Stimulated activated CD8-positive, alpha-beta memory T cell treated with anti-CD3 and anti-CD28 coated beads, Interleukin-12 subunit alpha, Interleukin-12 subunit beta, amount 100 ng/mL, for 1 hour (primary cell): ENCODE measurements around the gene MTAP.

Experiments
- DNase-seq: peaks from one replicate; pipeline ENCODE4 v3.0.0-alpha.2; 2020; ENCODE audit warnings: low read depth

MTAP gene

DNA sequence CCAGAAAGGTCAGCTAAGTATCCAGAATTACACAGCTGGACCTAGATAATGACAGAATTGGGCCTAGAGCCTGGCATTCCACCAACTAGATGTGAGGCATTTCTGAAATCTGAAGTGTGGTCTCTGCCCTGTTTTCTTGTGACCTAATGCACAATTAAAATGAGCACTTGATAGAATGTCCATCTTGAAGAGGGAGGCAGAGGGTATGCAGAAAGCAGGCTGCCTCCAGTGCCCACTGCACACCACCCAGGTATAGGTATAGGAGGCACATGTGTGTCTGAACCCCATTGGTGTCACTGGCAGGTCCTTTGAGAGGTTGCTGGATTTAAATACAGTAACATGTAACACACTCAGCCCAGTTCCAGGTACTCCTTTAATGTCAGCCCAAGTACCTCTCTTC lies 2.4 kb downstream of the MTAP start:
- no peak for DNase-seq

DNA sequence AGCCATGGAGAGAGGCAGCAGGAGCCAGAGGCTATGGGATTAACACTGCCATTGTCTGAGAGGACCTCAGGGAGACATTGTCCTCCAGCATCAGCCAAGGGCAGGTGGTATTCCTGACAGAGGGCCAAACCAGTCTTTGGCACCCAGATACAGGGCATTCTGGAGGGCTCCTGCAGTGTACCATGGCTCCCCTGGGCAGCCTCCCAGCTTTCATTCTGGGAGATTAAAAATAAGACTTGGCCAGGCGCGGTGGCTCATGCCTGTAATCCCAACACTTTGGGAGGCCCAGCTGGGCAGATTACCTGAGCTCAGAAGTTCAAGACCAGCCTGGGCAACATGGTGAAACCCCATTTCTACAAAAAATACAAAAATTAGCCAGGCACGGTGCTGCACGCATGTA lies 4.2 kb downstream of the MTAP start:
- no peak for DNase-seq

DNA sequence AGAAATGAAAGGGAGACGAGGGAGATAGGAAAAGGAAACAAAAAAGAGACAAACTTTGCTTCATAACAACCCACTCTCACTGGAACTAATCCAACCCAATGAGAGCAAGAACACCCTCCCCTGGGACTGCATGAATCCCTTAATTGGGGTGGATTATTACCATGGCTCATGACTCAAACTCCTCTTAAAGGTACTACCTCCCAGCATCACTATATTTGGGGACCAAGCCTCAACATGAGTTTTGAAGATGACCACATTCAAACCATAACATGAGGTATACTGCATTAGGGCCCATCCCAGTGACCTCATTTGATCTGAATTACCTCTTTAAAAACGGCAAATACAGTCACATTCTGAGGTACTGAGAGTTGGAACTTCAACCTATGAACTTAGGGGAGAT lies 8.0 kb downstream of the MTAP start:
- no peak for DNase-seq

DNA sequence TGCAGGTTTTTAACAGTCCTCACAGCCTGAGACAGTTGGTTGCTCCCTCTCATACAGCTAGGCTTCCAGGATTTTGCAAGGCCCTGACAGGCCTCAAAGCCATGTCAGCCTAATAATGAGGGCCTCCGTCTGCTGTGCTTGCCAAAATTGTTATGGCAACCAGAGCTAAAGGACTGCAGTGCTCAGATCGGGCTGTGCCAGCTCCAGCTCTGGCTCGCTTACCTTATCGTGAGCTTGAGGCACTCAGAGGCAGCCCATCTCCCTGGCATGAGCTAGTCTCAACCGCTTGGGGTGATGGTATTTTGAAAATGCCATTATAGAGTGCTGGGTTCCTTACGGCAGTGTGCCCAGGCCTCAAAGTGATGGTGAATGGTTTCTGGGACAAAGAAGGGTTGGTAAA lies 8.4 kb downstream of the MTAP start:
- no peak for DNase-seq

DNA sequence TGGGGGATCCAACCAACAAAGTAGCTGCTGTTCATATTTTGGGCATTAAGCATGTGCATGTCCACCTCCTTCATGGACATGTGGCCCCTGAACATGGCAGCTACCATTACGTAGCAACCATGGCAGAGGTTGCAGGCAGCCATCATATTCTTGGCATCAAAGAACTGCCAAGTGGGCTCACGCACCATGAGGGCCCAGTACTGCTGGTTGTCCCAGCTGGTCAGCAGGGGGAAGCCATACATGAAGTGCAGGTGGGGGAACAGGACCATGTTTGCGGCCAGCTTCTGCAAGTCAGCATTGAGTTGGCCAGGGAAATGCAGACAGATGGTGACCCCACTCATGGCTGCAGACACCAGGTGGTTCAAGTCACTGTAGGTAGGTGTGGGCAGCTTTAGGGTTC lies 9.5 kb downstream of the MTAP start:
- no peak for DNase-seq

DNA sequence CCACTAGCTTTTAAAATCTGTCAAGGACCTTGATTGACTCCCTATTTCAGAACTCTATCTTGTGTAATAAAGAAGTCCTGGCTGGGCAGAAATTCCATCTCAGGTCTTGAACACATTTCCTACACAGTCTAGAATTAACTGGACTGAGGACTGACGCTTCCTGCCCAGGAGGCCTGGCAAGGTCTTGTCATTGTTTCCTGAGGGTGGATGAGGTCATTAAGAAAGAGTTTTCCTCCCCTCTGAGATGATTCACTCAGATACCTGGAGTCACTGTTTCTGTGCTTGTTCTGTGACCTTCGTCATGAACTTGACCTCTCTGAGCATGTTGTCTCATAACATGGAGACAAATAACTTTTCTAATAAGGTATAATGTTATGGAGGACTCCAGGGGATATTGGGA lies 10.0 kb downstream of the MTAP start:
- DNase-seq: no peak

DNA sequence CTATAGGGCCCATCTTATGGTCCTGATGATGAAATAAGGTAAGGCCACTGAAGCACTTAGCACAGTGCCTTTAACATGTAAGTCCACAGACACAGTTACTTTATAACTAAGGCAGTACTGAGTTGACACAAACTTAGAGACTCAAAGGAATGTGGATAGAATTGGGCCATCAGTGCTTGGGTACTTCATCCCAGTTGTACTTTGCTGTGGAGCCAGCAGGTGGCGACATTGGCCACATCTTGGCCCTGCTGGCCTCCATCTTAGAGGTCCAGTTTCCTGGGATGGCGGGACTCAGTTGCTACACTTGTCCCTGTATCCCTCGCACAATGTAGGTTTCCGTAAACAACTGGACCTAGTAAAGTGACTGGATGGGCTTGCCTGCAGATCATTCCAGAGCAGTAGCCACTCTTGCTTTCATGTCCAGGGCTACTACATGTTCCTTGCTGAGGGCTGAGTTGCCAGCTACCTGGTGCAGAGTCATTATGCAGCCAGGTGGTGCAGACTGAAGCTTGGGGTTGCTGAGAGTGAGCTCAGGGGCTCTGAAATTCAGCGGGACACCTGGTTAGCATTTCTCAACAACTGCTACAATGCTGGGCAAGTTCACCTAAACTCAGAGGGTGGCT lies 10.6 kb downstream of the MTAP start:
- DNase-seq: peak; percentile 43

DNA sequence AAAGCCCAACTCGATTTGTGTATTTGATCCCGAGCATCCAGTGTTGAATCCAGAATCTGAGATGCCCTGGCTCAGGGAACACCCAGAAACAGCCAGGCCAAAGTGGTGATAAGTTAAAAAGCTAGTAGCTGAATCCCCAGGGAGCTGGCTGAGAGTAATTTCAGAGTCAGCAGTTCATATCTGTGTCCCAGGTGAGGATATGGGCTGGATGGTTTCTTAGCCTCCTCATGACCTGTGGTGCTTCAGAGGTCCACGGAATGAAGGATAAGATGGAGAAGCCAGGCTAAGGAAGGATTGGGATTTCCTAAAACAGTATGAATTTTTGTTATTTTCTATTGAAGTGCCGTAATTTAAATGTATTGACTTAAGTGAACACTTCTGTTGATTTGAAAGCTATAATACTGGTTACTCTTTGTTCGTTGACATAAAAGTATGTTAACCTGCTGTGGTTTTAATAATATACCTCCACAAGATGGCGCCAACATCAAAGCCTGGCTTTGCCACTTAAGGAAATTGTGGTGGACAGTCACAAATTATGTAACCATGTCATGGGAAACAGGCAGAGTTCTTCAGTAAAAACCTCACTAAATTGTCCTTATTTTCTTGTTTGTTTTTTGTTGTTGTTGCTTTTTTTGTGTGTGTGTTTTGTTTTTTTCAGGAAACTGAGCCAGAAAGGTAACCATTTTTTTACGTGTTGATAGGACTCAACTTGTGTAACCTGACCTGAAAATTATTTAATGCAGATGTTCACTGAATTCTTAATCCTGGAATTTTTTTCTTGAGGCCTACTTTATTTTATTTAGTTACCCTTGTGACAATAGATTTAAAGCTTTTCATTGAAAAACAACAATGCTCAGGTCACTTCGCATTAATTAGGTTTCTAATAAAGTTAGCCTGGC lies 11.4 kb downstream of the MTAP start:
- peak; percentile 45 for DNase-seq

DNA sequence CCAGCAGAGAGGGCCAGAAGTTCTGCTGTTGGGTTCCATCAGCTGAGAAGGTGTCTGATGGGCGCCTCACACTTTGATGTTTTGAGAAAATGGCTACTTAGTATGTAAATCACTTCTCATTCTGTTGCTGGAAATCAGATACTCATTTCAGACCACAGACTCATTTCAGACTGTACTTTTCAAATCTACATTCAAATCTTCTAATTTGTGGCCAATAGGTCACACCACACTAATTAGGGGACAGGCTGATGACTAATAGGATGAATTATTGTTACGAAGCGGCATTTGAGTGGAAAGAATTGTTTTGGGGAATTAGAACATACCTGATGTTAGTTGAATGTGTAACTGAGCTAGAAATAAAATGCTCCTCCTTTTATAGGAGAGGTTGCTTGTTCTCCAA lies 13.2 kb downstream of the MTAP start:
- DNase-seq: no peak

DNA sequence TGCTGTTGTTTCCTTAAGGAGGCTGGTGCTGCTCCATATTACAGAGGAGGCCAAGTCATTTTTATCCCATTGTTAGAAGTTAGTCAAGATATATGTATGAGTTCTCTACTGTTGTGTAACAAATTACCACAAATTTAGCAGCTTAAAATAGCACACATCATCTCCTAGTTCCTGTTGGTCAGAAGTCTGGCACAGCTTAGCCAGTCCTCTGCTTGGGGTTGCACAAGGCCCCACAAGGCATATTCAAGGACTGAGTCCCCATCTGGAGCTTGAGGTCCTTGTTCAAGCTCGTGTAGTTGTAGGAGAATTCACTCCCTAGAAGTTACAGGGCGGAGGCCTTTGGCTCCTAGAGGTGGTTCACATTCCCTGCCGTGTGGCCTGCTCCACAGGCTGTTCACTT lies 14.7 kb downstream of the MTAP start:
- DNase-seq: no peak

DNA sequence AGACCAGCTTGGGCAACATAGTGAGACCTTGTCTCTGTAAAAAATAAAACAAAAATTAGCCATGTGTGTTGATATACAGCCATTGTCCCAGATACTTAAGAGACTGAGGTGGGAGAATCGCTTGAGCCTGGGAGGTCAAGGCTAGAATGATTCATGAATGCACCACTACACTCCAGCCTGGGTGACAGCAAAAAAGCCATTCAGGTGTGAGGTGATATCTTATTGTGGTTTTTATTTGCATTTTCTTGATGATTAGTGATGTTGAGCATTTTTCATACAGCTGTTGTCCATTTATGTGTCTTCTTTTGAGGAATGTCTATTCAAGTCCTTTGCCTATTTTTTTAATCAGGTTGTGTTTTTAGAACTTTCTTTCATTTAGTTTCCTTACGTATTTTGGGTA lies 23.2 kb downstream of the MTAP start:
- no peak for DNase-seq

DNA sequence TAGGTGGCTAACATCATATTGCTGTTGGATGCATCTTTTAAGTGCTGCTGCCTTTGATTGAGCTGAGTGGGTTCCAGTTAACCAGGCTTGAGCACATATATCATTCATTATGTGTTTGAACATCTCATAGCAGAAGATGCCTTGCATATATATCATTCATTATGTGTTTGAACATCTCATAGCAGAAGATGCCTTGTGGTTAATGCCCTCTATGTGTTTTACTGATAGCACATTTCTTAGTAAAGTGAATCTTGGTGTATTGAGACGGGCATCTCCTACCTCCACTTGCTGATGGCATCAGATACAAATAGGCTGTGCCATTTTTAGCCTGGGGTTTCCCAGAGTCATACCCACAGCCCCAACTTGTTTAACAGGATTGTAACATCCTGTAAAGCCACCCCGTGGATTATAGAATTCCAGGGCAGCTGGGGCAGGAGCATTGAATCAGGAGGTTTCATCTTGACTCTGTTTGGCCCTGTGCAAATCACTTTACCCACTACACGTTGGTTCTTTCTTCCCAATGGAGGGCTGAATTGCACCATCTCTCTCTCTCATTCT lies 26.5 kb downstream of the MTAP start:
- DNase-seq: no peak

DNA sequence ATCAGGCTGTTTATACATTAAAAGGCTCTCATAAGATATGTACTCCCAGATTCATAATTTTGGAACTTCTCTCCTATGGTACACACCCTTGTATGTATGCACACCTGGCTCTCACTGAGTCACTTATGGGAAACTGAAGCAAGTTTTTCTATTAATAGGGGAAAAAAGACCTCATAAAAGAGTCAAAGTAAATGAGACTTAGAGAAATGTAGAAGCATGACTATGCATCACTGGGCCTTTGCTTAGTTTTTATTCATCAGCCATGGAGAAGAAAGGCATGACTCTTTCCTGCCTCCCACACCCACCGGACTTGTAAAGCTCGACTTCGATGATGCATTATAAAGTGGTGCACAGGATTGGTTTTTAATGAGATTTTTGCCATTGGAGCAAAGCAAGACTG lies 28.2 kb downstream of the MTAP start:
- no peak for DNase-seq

DNA sequence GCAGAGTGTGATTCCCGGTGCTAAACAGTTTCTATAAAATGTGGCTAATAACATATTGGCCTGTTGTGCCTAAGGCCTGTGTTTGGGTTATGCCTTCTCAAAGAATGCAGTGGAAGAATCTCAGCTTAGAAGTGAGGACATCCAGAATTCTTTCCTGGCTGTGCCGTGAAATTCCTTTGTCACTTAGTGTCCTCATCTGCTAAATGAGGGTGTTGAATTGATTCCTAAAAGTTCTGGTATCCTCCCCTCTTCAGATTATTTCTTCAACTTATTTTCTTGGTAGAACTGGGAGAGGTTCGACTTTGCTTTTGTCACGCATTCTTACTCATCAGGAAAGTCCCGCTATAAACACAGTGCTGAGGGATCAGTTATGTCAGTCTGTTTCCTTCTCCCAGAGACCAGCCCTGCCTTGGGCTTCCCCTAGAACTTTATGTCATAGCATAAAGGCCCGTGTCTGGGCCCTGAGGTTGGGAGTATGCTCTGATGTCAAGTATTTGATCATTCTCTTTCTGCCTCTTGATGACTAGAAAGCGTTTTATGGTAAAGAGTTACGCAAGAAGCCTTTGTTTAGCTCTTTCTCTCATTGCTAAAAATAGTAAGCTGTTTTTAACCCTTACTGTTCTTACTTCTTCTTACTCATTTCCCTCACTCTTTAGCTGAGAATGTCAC lies 29.5 kb downstream of the MTAP start:
- no peak for DNase-seq

DNA sequence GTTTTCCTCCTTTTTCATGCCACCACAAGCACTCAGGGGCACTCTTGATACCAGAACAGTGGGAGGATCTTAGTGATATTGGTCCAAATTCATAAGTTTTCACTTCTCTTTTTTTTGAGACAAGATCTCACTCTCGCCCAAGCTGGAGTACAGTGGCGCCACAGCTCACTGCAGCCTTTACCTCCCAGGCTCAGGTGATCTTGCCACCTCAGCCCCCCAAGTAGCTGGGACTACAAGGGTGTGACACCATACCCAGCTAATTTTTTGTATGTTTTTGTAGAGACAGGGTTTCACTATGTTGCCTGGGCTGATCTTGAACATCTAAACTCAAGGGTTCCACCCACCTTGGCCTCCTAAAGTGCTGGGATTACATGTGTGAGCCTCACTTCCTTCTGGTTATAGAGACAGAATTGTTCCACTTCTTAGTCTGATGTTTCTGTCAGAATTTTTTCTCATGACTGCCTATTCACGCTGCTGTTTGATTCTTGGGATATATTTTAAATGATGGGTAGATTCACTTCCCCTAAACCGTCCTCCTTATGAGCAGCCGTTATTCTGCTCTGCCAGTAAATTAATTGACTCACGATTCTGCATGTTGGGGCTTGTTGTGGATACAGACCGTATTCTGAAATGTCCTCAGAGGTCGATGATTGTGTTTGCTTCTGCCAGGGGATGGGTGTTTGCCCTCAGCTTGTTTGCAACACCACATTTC lies 30.8 kb downstream of the MTAP start:
- no peak for DNase-seq

DNA sequence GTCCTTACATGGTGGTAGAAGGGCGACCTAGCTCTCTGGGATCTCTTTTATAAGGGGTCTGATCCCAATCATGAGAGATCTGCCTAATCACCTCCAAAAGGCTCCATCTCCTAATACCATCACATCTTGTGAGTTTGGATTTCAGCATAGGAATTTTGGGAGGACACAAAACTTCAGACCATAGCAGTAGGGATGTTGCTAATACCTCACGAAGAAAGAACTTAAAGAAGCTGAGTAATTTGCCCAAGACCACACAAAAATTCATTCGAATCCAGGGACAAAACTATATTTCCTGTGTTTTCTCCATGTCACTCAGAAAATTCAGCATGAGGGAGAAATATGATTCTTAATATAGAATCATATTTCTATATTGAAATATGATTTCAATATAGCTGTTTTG lies 32.7 kb downstream of the MTAP start:
- DNase-seq: no peak

DNA sequence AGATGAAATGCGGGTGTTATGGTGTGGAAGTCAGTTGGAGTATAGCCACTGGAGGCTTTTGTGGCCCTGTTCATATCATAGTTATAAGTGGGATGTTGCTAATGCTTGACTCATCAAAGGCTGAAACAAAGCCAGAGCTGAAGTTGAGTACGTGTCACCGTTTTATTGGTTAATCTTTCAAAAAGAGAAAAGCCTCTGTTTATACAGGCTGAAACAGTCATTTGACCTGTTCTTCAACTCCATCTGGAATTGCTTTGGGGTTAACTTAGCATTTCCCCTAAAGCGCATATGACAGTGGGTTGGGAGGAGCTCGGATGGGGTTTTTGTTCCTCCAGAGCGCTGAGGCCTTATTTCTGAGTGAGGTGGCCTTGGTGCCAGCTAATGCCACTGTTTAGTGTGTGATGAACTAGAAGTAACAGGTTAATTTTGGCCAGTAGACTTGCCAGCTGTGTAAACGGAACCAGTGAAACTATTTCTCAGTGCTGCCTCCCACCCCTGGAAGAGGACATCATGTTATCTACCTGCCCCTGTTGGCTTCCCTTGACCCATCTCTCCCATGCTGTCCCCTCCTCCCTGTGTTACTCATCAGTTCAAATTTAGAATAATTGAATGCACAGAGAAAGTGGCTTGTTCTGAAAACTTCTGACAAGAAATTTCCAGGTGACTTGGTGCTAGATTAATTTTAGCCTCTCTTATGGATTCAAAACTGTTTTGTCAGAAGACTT lies 34.2 kb downstream of the MTAP start:
- DNase-seq: no peak

DNA sequence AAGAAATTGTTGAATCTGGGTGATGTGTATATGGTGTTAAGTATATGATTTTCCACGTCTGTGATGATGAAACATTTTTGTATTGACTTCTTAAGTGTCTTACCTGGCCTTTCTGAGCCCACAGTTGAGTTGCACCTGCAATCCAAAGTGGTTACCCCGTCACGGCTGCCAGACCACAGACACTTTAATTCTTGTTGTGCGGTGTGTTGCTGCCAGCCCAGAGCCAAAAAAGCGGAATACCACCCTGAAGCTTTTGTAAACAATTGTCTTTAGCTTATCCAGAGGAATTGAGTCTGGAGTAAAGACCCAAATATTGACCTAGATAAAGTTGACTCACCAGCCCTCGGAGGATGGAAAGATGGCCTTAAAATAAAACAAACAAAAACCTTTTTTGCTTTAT lies 35.1 kb downstream of the MTAP start:
- DNase-seq: no peak

DNA sequence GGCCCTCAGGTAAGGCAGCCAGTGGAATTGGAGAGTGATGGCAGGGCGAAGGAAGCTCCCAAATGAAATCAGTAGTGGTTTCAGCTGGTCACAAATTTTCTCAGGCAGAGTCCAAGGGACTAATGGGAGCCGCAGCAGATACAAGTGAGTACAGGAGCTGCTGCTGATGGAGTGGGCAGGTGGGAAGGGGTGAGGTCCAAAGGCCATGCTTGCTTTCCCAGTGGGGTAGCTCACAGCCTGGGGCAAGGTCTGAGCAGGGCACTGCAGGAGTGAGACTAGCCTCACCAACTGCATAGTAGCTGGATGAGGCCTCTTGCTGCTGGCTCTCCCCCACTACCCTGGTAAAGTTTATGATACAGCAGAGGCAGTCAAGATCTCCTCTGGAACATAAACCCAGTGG lies 38.2 kb downstream of the MTAP start:
- no peak for DNase-seq

DNA sequence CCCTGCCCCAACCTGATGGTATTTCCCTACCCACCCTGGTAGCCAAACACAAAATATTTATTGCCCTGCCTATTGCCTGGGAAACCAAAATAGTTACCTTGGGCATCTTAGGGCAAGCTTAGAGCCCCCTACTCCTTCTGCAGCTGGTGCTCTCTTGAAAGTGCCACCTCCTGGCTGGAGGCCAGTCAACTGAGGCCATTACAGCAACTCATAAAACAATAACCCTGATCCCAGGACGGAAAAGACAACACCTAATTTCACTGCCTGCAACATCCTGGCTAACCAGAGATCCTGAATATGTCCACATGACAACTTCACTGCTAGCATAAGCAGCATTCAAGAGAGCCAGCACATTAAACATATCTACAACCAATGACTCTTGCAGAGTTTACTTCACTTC lies 38.7 kb downstream of the MTAP start:
- no peak for DNase-seq

DNA sequence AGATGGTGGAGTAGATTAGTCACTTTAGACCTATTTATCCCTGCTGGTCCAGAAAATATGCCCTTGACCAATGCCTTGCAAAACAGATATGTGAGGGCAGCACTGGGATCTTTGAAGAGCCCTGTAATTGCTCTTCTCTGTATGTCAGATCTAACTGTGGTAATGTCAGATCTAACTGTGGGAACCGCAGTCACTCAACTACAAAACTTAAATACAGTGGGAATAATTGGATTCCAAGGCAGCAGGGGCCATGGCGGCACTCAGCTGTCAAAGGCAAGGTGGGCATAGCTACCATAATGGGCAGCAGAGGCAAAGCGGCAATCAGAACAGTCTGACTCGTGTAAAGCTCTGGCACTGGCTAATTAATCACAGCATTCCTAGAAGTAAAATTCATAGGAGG lies 46.2 kb downstream of the MTAP start:
- no peak for DNase-seq

DNA sequence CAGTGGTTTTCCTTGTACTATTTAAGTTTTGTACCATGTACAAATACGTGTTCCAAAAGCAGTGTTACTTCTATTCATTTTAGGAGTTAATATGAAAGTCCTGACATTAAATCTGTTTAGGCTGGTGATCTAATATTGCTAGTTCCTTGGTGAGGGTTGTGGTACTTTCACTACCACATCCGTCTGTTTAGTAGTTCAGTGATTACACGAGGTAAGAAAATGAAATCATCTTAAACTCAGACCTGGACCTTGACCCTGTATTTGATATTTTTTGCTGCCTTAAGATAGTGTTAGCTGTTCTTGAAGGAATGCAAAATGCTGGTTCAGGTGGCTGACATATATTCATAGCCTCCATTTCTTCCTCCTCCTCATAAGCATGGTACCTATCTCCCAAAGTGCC lies 50.3 kb downstream of the MTAP start:
- DNase-seq: no peak
